GM21526 (cell line): ENCODE results near the gene UBE2D1.

Experiments
- ATAC-seq: cut with Tn5 transposase; IDR thresholded peaks from one replicate; pipeline ENCODE4 v1.9.1; 2021; ENCODE audit warnings: moderate library complexity; ENCODE audit not compliant: unreplicated experiment, low FRiP score

Gene UBE2D1

GRCh38 chr10:58334817-58335305 is at the start of gene UBE2D1:
TSS of gene UBE2D1 (plus strand) at chr10:58335006. CDS start at chr10:58335202, 196 bp downstream.
- ATAC-seq: peak; percentile 97

GRCh38 chr10:58291538-58292174 is 43.1 kb upstream of the UBE2D1 start:
- ATAC-seq: peak; percentile 84

- ATAC-seq: no peak
These were observed 40.8 kb upstream of the UBE2D1 start for GRCh38 chr10:58293989-58294388.

GRCh38 chr10:58299580-58299979 is 35.2 kb upstream of the UBE2D1 start:
- peak; percentile 89 for ATAC-seq

GRCh38 chr10:58300676-58301075 is 34.1 kb upstream of the UBE2D1 start:
- ATAC-seq: no peak

- no peak for ATAC-seq
These were observed 32.6 kb upstream of the UBE2D1 start for GRCh38 chr10:58302254-58302653.

GRCh38 chr10:58304099-58304633 is 30.6 kb upstream of the UBE2D1 start:
- no peak for ATAC-seq

GRCh38 chr10:58305821-58306220 is 29.0 kb upstream of the UBE2D1 start:
- no peak for ATAC-seq

GRCh38 chr10:58307676-58308075 is 27.1 kb upstream of the UBE2D1 start:
- ATAC-seq: no peak

- no peak for ATAC-seq
These were observed 23.8 kb upstream of the UBE2D1 start for GRCh38 chr10:58311026-58311425.

GRCh38 chr10:58316874-58317273 is 17.9 kb upstream of the UBE2D1 start:
- ATAC-seq: no peak

GRCh38 chr10:58318346-58318745 is 16.5 kb upstream of the UBE2D1 start:
- no peak for ATAC-seq

- no peak for ATAC-seq
These were observed 15.2 kb upstream of the UBE2D1 start for GRCh38 chr10:58319599-58319998.

- ATAC-seq: no peak
These were observed 14.3 kb upstream of the UBE2D1 start for GRCh38 chr10:58320351-58321049.

- ATAC-seq: peak; percentile 71
These were observed 12.6 kb upstream of the UBE2D1 start for GRCh38 chr10:58322072-58322834.

GRCh38 chr10:58322835-58323209 is 12.0 kb upstream of the UBE2D1 start:
- ATAC-seq: no peak

GRCh38 chr10:58326967-58327381 is 7.8 kb upstream of the UBE2D1 start:
- no peak for ATAC-seq

- ATAC-seq: no peak
These were observed 6.6 kb upstream of the UBE2D1 start for GRCh38 chr10:58328233-58328632.

- ATAC-seq: no peak
These were observed 4.4 kb upstream of the UBE2D1 start for GRCh38 chr10:58330431-58330830.

- ATAC-seq: no peak
These were observed 3.2 kb upstream of the UBE2D1 start for GRCh38 chr10:58331646-58332045.
